DOHH2 (cell line): ENCODE results near the gene MEN1.

Experiments used
- H3F3A ChIP-seq: fragments of 200-600 bp; sonication (generic), shearing (Covaris generic); 2 replicates; pipeline ENCODE4 v1.6.0; 2016; ENCODE audit warnings: antibody characterized with exemption, mild to moderate bottlenecking; ENCODE audit not compliant: control insufficient read depth, insufficient read depth
- H3K27ac ChIP-seq: fragments of 200-600 bp; sonication (generic); 2 replicates; pipeline ENCODE4 v1.5.1; 2014; ENCODE audit warnings: low read depth, mild to moderate bottlenecking, low read length, moderate library complexity
- H3K27me3 ChIP-seq: fragments of 200-600 bp; sonication (generic); 2 replicates; pipeline ENCODE4 v1.6.1; 2014; ENCODE audit warnings: mild to moderate bottlenecking, low read length, mixed read lengths; ENCODE audit not compliant: control insufficient read depth
- H3K36me3 ChIP-seq: fragments of 200-600 bp; sonication (generic); 2 replicates; pipeline ENCODE4 v1.6.1; 2014; ENCODE audit warnings: mild to moderate bottlenecking, low read length, moderate library complexity, mixed read lengths; ENCODE audit not compliant: control insufficient read depth
- H3K4me1 ChIP-seq: fragments of 200-600 bp; sonication (generic); 2 replicates; pipeline ENCODE4 v1.6.1; 2014; ENCODE audit warnings: mild to moderate bottlenecking, low read length, mixed read lengths; ENCODE audit not compliant: control insufficient read depth
- H3K4me2 ChIP-seq: fragments of 200-600 bp; sonication (generic); 2 replicates; pipeline ENCODE4 v1.6.0; 2014; ENCODE audit warnings: mild to moderate bottlenecking, low read length, moderate library complexity
- H3K4me3 ChIP-seq: fragments of 200-600 bp; sonication (generic); 2 replicates; pipeline ENCODE4 v1.5.1; 2014; ENCODE audit warnings: mild to moderate bottlenecking, low read length, mixed read lengths
- H3K79me2 ChIP-seq: fragments of 200-600 bp; sonication (generic); 2 replicates; pipeline ENCODE4 v1.6.1; 2014; ENCODE audit warnings: mild to moderate bottlenecking, low read length, mixed read lengths; ENCODE audit not compliant: control insufficient read depth
- H3K9me2 ChIP-seq: fragments of 200-600 bp; sonication (generic); replicated peaks from 2 replicates; pipeline ENCODE4 v1.6.1; 2014; ENCODE audit warnings: mild to moderate bottlenecking, low read length, mixed read lengths; ENCODE audit not compliant: control insufficient read depth
- H3K9me3 ChIP-seq: fragments of 200-600 bp; sonication (generic); 2 replicates; pipeline ENCODE4 v1.6.1; 2014; ENCODE audit warnings: antibody characterized with exemption, low read length, mixed read lengths; ENCODE audit not compliant: control insufficient read depth, insufficient read depth
- H4K20me1 ChIP-seq: fragments of 200-600 bp; sonication (generic); 2 replicates; pipeline ENCODE4 v1.6.0; 2014; ENCODE audit warnings: low read depth, mild to moderate bottlenecking, antibody characterized with exemption, low read length, moderate library complexity; ENCODE audit not compliant: control insufficient read depth, insufficient read depth
- EZH2phosphoT487 ChIP-seq: fragments of 200-600 bp; sonication (generic); IDR thresholded peaks from 2 replicates; pipeline ENCODE4 v1.6.1; 2017; ENCODE audit warnings: borderline replicate concordance, mild to moderate bottlenecking, antibody characterized with exemption, low read length, moderate library complexity, mixed read lengths
- TF ChIP-seq, protein P1 (sequence below): fragments of 200-600 bp; sonication (generic); IDR thresholded peaks from one replicate; pipeline ENCODE4 v1.5.1; 2014; ENCODE audit warnings: antibody characterized with exemption, mild to moderate bottlenecking, low read depth, low read length; ENCODE audit not compliant: poor library complexity, severe bottlenecking

The MEN1 gene

DNA sequence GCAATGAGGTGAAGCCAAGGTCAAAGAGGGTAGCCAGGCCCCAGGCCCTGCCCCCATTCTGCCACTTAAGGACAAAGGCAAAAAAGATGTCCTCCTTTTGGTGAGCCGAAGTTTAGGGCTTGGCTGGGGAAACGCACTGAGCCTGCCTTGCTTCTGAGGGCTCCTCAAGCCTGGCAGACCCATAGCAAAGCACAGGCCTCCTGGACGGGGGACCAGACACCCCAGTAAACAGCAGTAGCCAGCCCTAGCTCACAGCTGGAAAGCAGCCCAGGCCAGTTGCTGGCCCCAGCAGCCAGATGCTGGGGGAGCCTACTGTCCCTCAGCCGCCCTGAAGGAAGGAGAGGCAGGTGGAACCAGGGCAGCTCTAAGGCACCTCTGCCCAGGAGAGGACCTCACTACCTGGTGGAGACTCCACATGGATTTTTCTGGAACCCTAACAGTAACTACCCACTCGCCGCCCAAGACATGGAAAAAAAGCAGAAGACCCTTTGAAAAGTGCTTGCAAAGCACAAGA is 46.8 kb downstream of the MEN1 start:
- Histone ChIP-seq H3K36me3 (peaks cover 68% of the 10 kb centered on the region), H3K27me3 (no peaks in the 10 kb centered on the region), H3K9me2 (no peaks in the 10 kb centered on the region), H3K9me3 (no peaks in the 10 kb centered on the region), H3F3A (peaks cover 60% of the 10 kb centered on the region), H3K4me2 (peak overlapping the region; percentile 11), H3K27ac (peak overlapping the region; percentile 45), H3K79me2 (peaks cover 23% of the 10 kb centered on the region), H3K4me3 (no peak overlapping the region), H3K4me1 (peaks cover 78% of the 10 kb centered on the region), H4K20me1 (peaks cover 41% of the 10 kb centered on the region)
- no peak for TF ChIP-seq EZH2phosphoT487
- TF ChIP-seq, protein P1, sequence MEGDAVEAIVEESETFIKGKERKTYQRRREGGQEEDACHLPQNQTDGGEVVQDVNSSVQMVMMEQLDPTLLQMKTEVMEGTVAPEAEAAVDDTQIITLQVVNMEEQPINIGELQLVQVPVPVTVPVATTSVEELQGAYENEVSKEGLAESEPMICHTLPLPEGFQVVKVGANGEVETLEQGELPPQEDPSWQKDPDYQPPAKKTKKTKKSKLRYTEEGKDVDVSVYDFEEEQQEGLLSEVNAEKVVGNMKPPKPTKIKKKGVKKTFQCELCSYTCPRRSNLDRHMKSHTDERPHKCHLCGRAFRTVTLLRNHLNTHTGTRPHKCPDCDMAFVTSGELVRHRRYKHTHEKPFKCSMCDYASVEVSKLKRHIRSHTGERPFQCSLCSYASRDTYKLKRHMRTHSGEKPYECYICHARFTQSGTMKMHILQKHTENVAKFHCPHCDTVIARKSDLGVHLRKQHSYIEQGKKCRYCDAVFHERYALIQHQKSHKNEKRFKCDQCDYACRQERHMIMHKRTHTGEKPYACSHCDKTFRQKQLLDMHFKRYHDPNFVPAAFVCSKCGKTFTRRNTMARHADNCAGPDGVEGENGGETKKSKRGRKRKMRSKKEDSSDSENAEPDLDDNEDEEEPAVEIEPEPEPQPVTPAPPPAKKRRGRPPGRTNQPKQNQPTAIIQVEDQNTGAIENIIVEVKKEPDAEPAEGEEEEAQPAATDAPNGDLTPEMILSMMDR: no peak

DNA sequence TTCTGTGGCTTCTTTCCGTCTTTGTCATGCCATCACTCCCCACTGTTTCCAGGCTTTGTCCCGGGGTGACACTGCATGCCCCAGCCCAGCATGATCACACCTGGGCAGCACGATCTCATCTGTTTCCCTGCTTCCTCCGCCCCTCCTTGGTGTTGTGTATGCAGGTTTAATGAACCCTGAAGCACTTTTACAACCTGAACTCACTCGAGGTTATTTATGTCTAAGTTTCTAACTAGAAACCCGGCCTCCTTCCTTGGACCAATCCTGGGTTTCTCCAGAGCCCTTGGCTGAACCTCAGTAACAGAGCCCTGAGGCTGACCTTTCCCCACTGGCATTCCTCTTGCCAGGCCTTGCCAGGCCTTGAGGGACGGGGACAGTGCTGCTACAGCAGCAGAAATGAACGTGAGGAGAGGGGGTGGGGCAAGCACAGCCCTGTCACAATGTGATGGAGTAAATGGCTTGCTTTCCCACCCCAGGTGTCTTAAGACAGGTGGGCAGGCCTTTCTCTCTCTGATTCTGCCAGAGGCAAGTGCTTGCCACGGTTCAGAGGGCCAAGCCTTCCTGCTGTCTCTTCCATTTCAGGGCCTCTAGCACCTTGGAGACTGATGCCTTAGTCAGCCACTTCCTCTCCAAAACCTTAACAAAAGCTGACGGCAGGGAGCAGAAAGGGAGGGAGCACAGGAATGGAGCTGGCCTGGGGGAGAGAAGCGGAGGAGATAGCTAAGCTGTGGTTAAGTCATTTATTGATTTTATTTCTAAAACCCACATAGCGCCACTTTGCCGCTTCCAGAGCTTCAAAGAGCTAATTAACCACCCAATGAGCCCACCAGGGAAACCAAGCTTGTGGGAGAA is 47.5 kb downstream of the MEN1 start:
- peaks cover 39% of the 10 kb centered on the region for H4K20me1 ChIP-seq
- H3K4me1 ChIP-seq: peaks cover 72% of the 10 kb centered on the region
- H3K4me3 ChIP-seq: no peak overlapping the region
- no peaks in the 10 kb centered on the region for H3K9me2 ChIP-seq
- peaks cover 53% of the 10 kb centered on the region for H3F3A ChIP-seq
- H3K9me3 ChIP-seq: no peaks in the 10 kb centered on the region
- H3K79me2 ChIP-seq: peaks cover 17% of the 10 kb centered on the region
- H3K4me2 ChIP-seq: peak overlapping the region; percentile 11
- no peak for TF ChIP-seq EZH2phosphoT487
- TF ChIP-seq, protein P1: no peak
- peak overlapping the region; percentile 45 for H3K27ac ChIP-seq
- no peaks in the 10 kb centered on the region for H3K27me3 ChIP-seq
- peaks cover 62% of the 10 kb centered on the region for H3K36me3 ChIP-seq

DNA sequence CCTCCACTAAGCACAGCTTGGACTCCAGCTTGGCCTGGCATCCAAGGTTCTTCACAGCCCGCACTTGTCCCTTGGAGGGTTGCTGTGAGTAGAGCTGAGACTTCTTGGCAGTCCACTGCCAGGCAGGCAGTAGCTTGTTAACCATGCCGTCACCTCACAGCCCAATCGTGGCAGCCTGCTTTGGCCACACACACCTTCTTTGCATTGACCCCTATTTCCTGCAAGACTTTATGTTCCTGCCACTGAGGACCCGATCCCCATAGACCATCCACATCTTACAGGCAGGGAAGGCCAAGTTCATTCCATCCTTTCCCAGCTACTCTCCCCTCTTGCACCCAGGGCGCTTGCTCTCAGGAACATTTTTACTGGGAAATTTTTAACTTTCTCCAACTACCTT is 48.1 kb downstream of the MEN1 start:
- H3K4me1 ChIP-seq: peaks cover 66% of the 10 kb centered on the region

More for the DNA sequence above, 48.1 kb downstream of the MEN1 start:
- H3K4me2 ChIP-seq: peak overlapping the region; percentile 11; the same call in 1 of the 2 replicates
- no peaks in the 10 kb centered on the region for H3K27me3 ChIP-seq
- H3K79me2 ChIP-seq: peaks cover 11% of the 10 kb centered on the region
- H3K27ac ChIP-seq: peak overlapping the region; percentile 45
- TF ChIP-seq, protein P1: no peak
- no peak for TF ChIP-seq EZH2phosphoT487
- H3F3A ChIP-seq: peaks cover 52% of the 10 kb centered on the region
- no peaks in the 10 kb centered on the region for H3K9me3 ChIP-seq
- H4K20me1 ChIP-seq: peaks cover 35% of the 10 kb centered on the region
- H3K36me3 ChIP-seq: peaks cover 55% of the 10 kb centered on the region
- no peak overlapping the region for H3K4me3 ChIP-seq
- no peaks in the 10 kb centered on the region for H3K9me2 ChIP-seq
